ENCODE results near the gene APOA1.

Gene APOA1

DNA sequence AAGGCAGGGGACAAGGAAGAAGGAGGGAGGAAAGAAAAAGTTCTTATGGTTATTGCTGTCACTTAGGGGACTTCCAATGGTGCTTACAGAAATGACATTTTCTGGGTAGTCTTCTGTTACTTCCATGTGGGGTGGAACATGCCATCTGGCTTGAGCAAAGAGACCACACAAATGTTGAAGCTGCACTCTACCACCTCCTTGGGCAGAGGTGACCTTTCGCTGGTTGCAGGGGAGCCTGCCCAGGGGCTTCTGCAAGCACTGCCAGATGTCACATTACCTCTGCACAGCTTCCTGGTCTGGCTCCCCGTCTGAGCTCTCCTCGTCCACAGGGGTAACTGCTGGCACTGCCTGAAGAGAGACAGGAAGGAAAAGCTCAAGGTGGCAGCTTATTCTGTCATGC lies 32.6 kb upstream of the APOA1 start:
- no peaks in the 10 kb centered on the region for H3K4me1 ChIP-seq (ENCODE audit: insufficient read depth, low read length)
- no peaks in the 10 kb centered on the region for H3K27me3 ChIP-seq (ENCODE audit: insufficient read depth, low read length, poor library complexity)
- H4K20me1 ChIP-seq (ENCODE audit: insufficient read depth, low read length): no peaks in the 10 kb centered on the region
- no peak overlapping the region for H2AFZ ChIP-seq (ENCODE audit: low read depth, low read length)
- no peak overlapping the region for H3K4me2 ChIP-seq (ENCODE audit: insufficient read depth, low read length)
- H3K9ac ChIP-seq (ENCODE audit: low read depth, low read length): no peak overlapping the region
- H3K9me3 ChIP-seq (ENCODE audit: insufficient read depth, low read length, severe bottlenecking): no peaks in the 10 kb centered on the region
- DNase-seq (no peak), ATAC-seq (ENCODE audit: insufficient read depth, low read depth) (no peak)
- TF ChIP-seq EZH2 (IDR thresholded peaks at IDR 0.05; ENCODE audit: borderline replicate concordance, low read depth, low read length, severe bottlenecking): no peak
- TF ChIP-seq, protein P1, sequence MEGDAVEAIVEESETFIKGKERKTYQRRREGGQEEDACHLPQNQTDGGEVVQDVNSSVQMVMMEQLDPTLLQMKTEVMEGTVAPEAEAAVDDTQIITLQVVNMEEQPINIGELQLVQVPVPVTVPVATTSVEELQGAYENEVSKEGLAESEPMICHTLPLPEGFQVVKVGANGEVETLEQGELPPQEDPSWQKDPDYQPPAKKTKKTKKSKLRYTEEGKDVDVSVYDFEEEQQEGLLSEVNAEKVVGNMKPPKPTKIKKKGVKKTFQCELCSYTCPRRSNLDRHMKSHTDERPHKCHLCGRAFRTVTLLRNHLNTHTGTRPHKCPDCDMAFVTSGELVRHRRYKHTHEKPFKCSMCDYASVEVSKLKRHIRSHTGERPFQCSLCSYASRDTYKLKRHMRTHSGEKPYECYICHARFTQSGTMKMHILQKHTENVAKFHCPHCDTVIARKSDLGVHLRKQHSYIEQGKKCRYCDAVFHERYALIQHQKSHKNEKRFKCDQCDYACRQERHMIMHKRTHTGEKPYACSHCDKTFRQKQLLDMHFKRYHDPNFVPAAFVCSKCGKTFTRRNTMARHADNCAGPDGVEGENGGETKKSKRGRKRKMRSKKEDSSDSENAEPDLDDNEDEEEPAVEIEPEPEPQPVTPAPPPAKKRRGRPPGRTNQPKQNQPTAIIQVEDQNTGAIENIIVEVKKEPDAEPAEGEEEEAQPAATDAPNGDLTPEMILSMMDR (IDR thresholded peaks at IDR 0.05; ENCODE audit: borderline replicate concordance, extremely low read depth, low read length, poor library complexity, severe bottlenecking): no peak
- peaks cover 71% of the 10 kb centered on the region for H3K36me3 ChIP-seq (ENCODE audit: insufficient read depth, low read length)
- no peaks in the 10 kb centered on the region for H3K79me2 ChIP-seq (ENCODE audit: insufficient read depth, low read length)
- no peak overlapping the region for H3K4me3 ChIP-seq (ENCODE audit: low read depth in 1 of 2, low read length in 2 of 2)
- H3K27ac ChIP-seq (ENCODE audit: low read length): no peak overlapping the region

DNA sequence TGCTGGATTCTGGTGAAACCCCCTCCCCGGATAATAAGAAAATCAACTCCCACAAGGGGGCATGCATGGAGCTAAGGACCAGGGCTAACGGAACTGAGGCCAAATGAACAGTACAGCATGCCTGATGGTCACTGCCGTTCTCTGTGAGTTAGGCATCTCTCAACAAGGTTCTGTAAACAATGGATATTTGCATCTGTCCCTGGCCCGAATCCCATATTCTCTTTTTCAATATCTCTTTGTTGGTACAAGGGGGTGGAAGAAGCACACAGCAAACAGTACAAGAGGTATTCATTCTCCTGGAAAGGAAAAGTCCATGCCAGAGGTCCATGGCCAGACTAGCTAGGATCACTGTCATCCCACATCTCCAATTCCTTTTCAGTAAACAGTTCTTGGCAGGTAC lies 32.2 kb upstream of the APOA1 start:
- H3K36me3 ChIP-seq (ENCODE audit: insufficient read depth, low read length): peaks cover 70% of the 10 kb centered on the region
- no peak overlapping the region for H2AFZ ChIP-seq (ENCODE audit: low read depth, low read length)
- no peak overlapping the region for H3K9ac ChIP-seq (ENCODE audit: low read depth, low read length)
- H4K20me1 ChIP-seq (ENCODE audit: insufficient read depth, low read length): no peaks in the 10 kb centered on the region
- no peaks in the 10 kb centered on the region for H3K4me1 ChIP-seq (ENCODE audit: insufficient read depth, low read length)
- ATAC-seq (ENCODE audit: insufficient read depth, low read depth) (no peak), DNase-seq (no peak)
- TF ChIP-seq EZH2 (IDR thresholded peaks at IDR 0.05; ENCODE audit: borderline replicate concordance, low read depth, low read length, severe bottlenecking): no peak
- TF ChIP-seq, protein P1 (IDR thresholded peaks at IDR 0.05; ENCODE audit: borderline replicate concordance, extremely low read depth, low read length, poor library complexity, severe bottlenecking): no peak
- H3K9me3 ChIP-seq (ENCODE audit: insufficient read depth, low read length, severe bottlenecking): no peaks in the 10 kb centered on the region
- no peak overlapping the region for H3K4me2 ChIP-seq (ENCODE audit: insufficient read depth, low read length)
- no peaks in the 10 kb centered on the region for H3K79me2 ChIP-seq (ENCODE audit: insufficient read depth, low read length)
- no peaks in the 10 kb centered on the region for H3K27me3 ChIP-seq (ENCODE audit: insufficient read depth, low read length, poor library complexity)
- H3K4me3 ChIP-seq (ENCODE audit: low read depth in 1 of 2, low read length in 2 of 2): no peak overlapping the region
- H3K27ac ChIP-seq (ENCODE audit: low read length): no peak overlapping the region

DNA sequence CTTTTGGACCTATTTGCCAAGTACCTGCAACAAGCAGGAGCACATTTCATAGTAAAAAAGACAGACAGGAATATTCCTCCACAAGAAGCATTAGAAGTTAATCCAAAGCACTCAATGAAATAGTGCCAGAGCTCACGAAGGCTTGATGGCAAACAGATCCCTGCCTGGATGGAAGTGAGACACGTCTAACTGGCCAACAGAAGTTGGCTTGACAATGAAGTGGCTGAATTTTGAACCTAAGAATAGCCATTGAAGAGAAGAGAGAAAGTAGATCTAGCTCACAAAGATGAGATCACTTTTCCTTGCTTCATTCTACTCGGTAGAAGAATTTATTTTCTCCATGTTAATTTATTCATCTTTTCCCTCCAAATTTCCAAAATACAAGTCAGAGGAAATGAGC lies 30.6 kb upstream of the APOA1 start:
- Histone ChIP-seq H3K4me2 (ENCODE audit: insufficient read depth, low read length) (no peak overlapping the region), H2AFZ (ENCODE audit: low read depth, low read length) (no peak overlapping the region), H3K9me3 (ENCODE audit: insufficient read depth, low read length, severe bottlenecking) (no peaks in the 10 kb centered on the region), H3K27ac (ENCODE audit: low read length) (no peak overlapping the region), H3K9ac (ENCODE audit: low read depth, low read length) (no peak overlapping the region), H3K79me2 (ENCODE audit: insufficient read depth, low read length) (no peaks in the 10 kb centered on the region), H3K4me1 (ENCODE audit: insufficient read depth, low read length) (no peaks in the 10 kb centered on the region), H4K20me1 (ENCODE audit: insufficient read depth, low read length) (no peaks in the 10 kb centered on the region), H3K27me3 (ENCODE audit: insufficient read depth, low read length, poor library complexity) (no peaks in the 10 kb centered on the region), H3K4me3 (ENCODE audit: low read depth in 1 of 2, low read length in 2 of 2) (no peak overlapping the region), H3K36me3 (ENCODE audit: insufficient read depth, low read length) (peaks cover 70% of the 10 kb centered on the region)
- ATAC-seq (ENCODE audit: insufficient read depth, low read depth): no peak
- no peak for DNase-seq
- TF ChIP-seq, protein P1 (IDR thresholded peaks at IDR 0.05; ENCODE audit: borderline replicate concordance, extremely low read depth, low read length, poor library complexity, severe bottlenecking): no peak
- TF ChIP-seq EZH2 (IDR thresholded peaks at IDR 0.05; ENCODE audit: borderline replicate concordance, low read depth, low read length, severe bottlenecking): no peak

DNA sequence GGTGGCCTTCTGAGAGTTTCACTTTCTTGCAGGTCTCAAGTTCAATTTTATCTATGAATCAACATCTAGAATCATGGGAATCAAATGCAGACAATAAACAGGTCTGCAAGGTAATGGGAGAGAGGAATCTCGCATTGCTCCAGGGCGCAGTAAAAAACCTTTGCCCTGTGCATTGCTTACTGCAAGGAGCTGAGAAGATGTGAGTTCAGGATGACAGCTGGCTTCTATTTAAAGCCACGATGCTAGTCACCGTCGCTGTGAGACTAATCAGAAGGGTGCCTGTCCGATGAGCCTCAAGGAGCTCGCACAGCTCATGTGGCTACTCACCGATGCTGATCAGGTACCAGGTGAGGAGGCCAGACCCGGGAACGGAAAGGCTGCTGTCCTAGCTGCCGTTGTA lies 30.2 kb upstream of the APOA1 start:
- H3K4me1 ChIP-seq (ENCODE audit: insufficient read depth, low read length): no peaks in the 10 kb centered on the region
- no peak for DNase-seq
- no peak overlapping the region for H3K9ac ChIP-seq (ENCODE audit: low read depth, low read length)
- H3K79me2 ChIP-seq (ENCODE audit: insufficient read depth, low read length): no peaks in the 10 kb centered on the region
- no peaks in the 10 kb centered on the region for H3K27me3 ChIP-seq (ENCODE audit: insufficient read depth, low read length, poor library complexity)
- H3K9me3 ChIP-seq (ENCODE audit: insufficient read depth, low read length, severe bottlenecking): no peaks in the 10 kb centered on the region
- H2AFZ ChIP-seq (ENCODE audit: low read depth, low read length): no peak overlapping the region
- no peak overlapping the region for H3K4me3 ChIP-seq (ENCODE audit: low read depth in 1 of 2, low read length in 2 of 2)
- TF ChIP-seq, protein P1 (IDR thresholded peaks at IDR 0.05; ENCODE audit: borderline replicate concordance, extremely low read depth, low read length, poor library complexity, severe bottlenecking): no peak
- TF ChIP-seq EZH2 (IDR thresholded peaks at IDR 0.05; ENCODE audit: borderline replicate concordance, low read depth, low read length, severe bottlenecking): no peak
- no peak for ATAC-seq (ENCODE audit: insufficient read depth, low read depth)
- no peak overlapping the region for H3K27ac ChIP-seq (ENCODE audit: low read length)
- H3K4me2 ChIP-seq (ENCODE audit: insufficient read depth, low read length): no peak overlapping the region
- peaks cover 67% of the 10 kb centered on the region for H3K36me3 ChIP-seq (ENCODE audit: insufficient read depth, low read length)
- no peaks in the 10 kb centered on the region for H4K20me1 ChIP-seq (ENCODE audit: insufficient read depth, low read length)
